ENCODE results near the gene LRRC34.

Gene LRRC34

GRCh38 chr3:169764882-169765612 is 47.7 kb downstream of the LRRC34 start, which contains the start of gene TERC:
TERC (minus strand) TSS chr3:169765060.
- no peaks in the 10 kb centered on the region for H3K27me3 Mint-ChIP-seq
- peak within 1 kb of the TSS; percentile 99 for H3K27ac Mint-ChIP-seq
- peaks cover 9% of the 10 kb centered on the region for H3K36me3 Mint-ChIP-seq (ENCODE audit: low read depth)
- H3K4me3 Mint-ChIP-seq, result peak within 1 kb of the TSS; percentile 95
- peaks cover 37% of the 10 kb centered on the region for H3K4me1 Mint-ChIP-seq (ENCODE audit: low read depth)
- peaks cover 2% of the 10 kb centered on the region for H3K9me3 Mint-ChIP-seq
- peak; percentile 94 for DNase-seq

- peak; percentile 84 for DNase-seq
- H3K4me3 Mint-ChIP-seq, result peak overlapping the region; percentile 95
- peaks cover 39% of the 10 kb centered on the region for H3K4me1 Mint-ChIP-seq (ENCODE audit: low read depth)
- peaks cover 2% of the 10 kb centered on the region for H3K9me3 Mint-ChIP-seq
- no peaks in the 10 kb centered on the region for H3K27me3 Mint-ChIP-seq
- H3K36me3 Mint-ChIP-seq (ENCODE audit: low read depth), result peaks cover 6% of the 10 kb centered on the region
- H3K27ac Mint-ChIP-seq, result peak overlapping the region; percentile 99
These were observed 48.3 kb downstream of the LRRC34 start for GRCh38 chr3:169764312-169764881.

- Mint-ChIP-seq H3K27ac (no peak overlapping the region), H3K4me1 (ENCODE audit: low read depth) (peaks cover 51% of the 10 kb centered on the region), H3K9me3 (peaks cover 2% of the 10 kb centered on the region), H3K27me3 (no peaks in the 10 kb centered on the region), H3K36me3 (ENCODE audit: low read depth) (peaks cover 6% of the 10 kb centered on the region), H3K4me3 (no peak overlapping the region)
- no peak for DNase-seq
These were observed 52.2 kb downstream of the LRRC34 start for GRCh38 chr3:169760479-169760878.

- Mint-ChIP-seq H3K36me3 (ENCODE audit: low read depth) (peaks cover 2% of the 10 kb centered on the region), H3K4me3 (no peak overlapping the region), H3K27ac (peak overlapping the region; percentile 89), H3K9me3 (peaks cover 2% of the 10 kb centered on the region), H3K4me1 (ENCODE audit: low read depth) (peaks cover 44% of the 10 kb centered on the region), H3K27me3 (no peaks in the 10 kb centered on the region)
- no peak for DNase-seq
These were observed 53.4 kb downstream of the LRRC34 start for GRCh38 chr3:169759256-169759655.

GRCh38 chr3:169758359-169758994 is 54.2 kb downstream of the LRRC34 start:
- no peaks in the 10 kb centered on the region for H3K36me3 Mint-ChIP-seq (ENCODE audit: low read depth)
- H3K27me3 Mint-ChIP-seq, result no peaks in the 10 kb centered on the region
- peak overlapping the region; percentile 52 for H3K27ac Mint-ChIP-seq
- H3K4me1 Mint-ChIP-seq (ENCODE audit: low read depth), result peaks cover 36% of the 10 kb centered on the region
- no peak for DNase-seq
- H3K4me3 Mint-ChIP-seq, result no peak overlapping the region
- peaks cover 2% of the 10 kb centered on the region for H3K9me3 Mint-ChIP-seq

- no peak overlapping the region for H3K4me3 Mint-ChIP-seq
- H3K4me1 Mint-ChIP-seq (ENCODE audit: low read depth), result peaks cover 27% of the 10 kb centered on the region
- DNase-seq, result no peak
- H3K9me3 Mint-ChIP-seq, result peaks cover 2% of the 10 kb centered on the region
- H3K36me3 Mint-ChIP-seq (ENCODE audit: low read depth), result no peaks in the 10 kb centered on the region
- H3K27ac Mint-ChIP-seq, result no peak overlapping the region
- H3K27me3 Mint-ChIP-seq, result peaks cover 11% of the 10 kb centered on the region
These were observed 57.2 kb downstream of the LRRC34 start for GRCh38 chr3:169755488-169755887.

GRCh38 chr3:169754711-169755110 is 58.0 kb downstream of the LRRC34 start:
- no peaks in the 10 kb centered on the region for H3K36me3 Mint-ChIP-seq (ENCODE audit: low read depth)
- H3K4me1 Mint-ChIP-seq (ENCODE audit: low read depth), result peaks cover 21% of the 10 kb centered on the region
- no peak overlapping the region for H3K4me3 Mint-ChIP-seq
- H3K27me3 Mint-ChIP-seq, result peaks cover 15% of the 10 kb centered on the region
- H3K27ac Mint-ChIP-seq, result no peak overlapping the region
- DNase-seq, result no peak
- H3K9me3 Mint-ChIP-seq, result peaks cover 2% of the 10 kb centered on the region

- Mint-ChIP-seq H3K9me3 (peaks cover 2% of the 10 kb centered on the region), H3K4me1 (ENCODE audit: low read depth) (peaks cover 7% of the 10 kb centered on the region), H3K36me3 (ENCODE audit: low read depth) (no peaks in the 10 kb centered on the region), H3K4me3 (no peak overlapping the region), H3K27ac (no peak overlapping the region), H3K27me3 (peaks cover 25% of the 10 kb centered on the region)
- no peak for DNase-seq
These were observed 60.8 kb downstream of the LRRC34 start for GRCh38 chr3:169751875-169752274.

GRCh38 chr3:169750665-169751064 is 62.0 kb downstream of the LRRC34 start:
- Mint-ChIP-seq H3K27ac (no peak overlapping the region), H3K4me1 (ENCODE audit: low read depth) (peaks cover 7% of the 10 kb centered on the region), H3K36me3 (ENCODE audit: low read depth) (no peaks in the 10 kb centered on the region), H3K9me3 (no peaks in the 10 kb centered on the region), H3K27me3 (peaks cover 35% of the 10 kb centered on the region), H3K4me3 (no peak overlapping the region)
- no peak for DNase-seq

GRCh38 chr3:169748670-169749069 is 64.0 kb downstream of the LRRC34 start:
- H3K27ac Mint-ChIP-seq, result no peak overlapping the region
- H3K27me3 Mint-ChIP-seq, result peaks cover 35% of the 10 kb centered on the region
- H3K4me3 Mint-ChIP-seq, result no peak overlapping the region

GRCh38 chr3:169746924-169747323 is 65.8 kb downstream of the LRRC34 start:
- Mint-ChIP-seq H3K9me3 (no peaks in the 10 kb centered on the region), H3K36me3 (ENCODE audit: low read depth) (no peaks in the 10 kb centered on the region), H3K4me1 (ENCODE audit: low read depth) (peaks cover 13% of the 10 kb centered on the region), H3K27me3 (peaks cover 35% of the 10 kb centered on the region), H3K27ac (no peak overlapping the region), H3K4me3 (no peak overlapping the region)
- DNase-seq, result no peak

More at GRCh38 chr3:169748670-169749069, 64.0 kb downstream of the LRRC34 start:
- no peaks in the 10 kb centered on the region for H3K9me3 Mint-ChIP-seq
- H3K36me3 Mint-ChIP-seq (ENCODE audit: low read depth), result no peaks in the 10 kb centered on the region
- peaks cover 13% of the 10 kb centered on the region for H3K4me1 Mint-ChIP-seq (ENCODE audit: low read depth)
- no peak for DNase-seq

- Mint-ChIP-seq H3K9me3 (no peaks in the 10 kb centered on the region), H3K36me3 (ENCODE audit: low read depth) (no peaks in the 10 kb centered on the region), H3K4me1 (ENCODE audit: low read depth) (peaks cover 13% of the 10 kb centered on the region), H3K27me3 (peaks cover 23% of the 10 kb centered on the region), H3K4me3 (no peak overlapping the region), H3K27ac (no peak overlapping the region)
- DNase-seq, result no peak
These were observed 68.2 kb downstream of the LRRC34 start for GRCh38 chr3:169744366-169745054.

All from activated T-cell treated with anti-CD3 and anti-CD28 coated beads, Interleukin-2, amount 50 U/mL, for 24 hours (primary cell).